Right lobe of liver (tissue), 4 donors: ENCODE measurements around the gene HOPX.

Experiments used
- POLR2A ChIP-seq: fragments of 450-650 bp; IDR thresholded peaks from one replicate; pipeline ENCODE4 v1.6.1; 2017; ENCODE audit warnings: antibody characterized with exemption, mild to moderate bottlenecking
- TF ChIP-seq, protein P1 (sequence below), 4 donors: fragments of 200-600 bp in 3 of 4; fragments of 450-650 bp in 1 of 4; IDR thresholded peaks; one replicate each; pipeline versions ENCODE4 v1.5.1 to v1.8.0; 2016 to 2022; ENCODE audit warnings: antibody characterized with exemption in 4 of 4, mild to moderate bottlenecking in 2 of 4
- donor health status: DM: no; HTN: no; CAD: no.
- donor health status: DM: no; HTN: no; CAD: no.
- donor health status: DM: no; HTN: yes; CAD: no.

DNA sequence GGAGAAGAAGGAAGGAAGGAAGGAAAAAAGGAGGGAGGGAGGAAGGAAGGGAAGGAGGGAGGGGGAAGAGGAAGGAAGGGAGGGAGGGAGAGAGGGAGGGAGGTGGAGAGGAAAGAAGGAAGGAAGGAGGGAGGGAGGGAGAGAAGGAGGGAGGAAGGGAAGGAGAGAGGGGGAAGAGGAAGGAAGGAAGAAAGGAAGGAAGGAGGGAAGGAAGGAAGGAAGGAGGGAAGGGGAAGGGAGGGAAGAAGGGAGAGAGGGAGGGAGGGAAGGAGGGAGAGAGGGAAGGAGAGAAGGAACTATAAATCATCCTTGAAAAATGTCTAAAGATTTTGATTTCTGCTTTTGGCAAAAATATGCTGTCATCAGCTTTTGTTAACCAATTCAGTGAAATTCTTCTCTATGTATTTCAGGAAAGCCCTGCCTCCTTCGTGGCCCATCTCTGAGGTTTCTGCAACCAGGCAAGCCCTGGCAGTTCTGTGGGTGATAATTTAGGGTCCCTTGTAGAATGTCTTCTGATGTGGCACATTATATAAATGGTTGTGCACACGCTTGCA, 7.1 kb upstream of the HOPX start:
- no peak for TF ChIP-seq POLR2A
- TF ChIP-seq, protein P1, sequence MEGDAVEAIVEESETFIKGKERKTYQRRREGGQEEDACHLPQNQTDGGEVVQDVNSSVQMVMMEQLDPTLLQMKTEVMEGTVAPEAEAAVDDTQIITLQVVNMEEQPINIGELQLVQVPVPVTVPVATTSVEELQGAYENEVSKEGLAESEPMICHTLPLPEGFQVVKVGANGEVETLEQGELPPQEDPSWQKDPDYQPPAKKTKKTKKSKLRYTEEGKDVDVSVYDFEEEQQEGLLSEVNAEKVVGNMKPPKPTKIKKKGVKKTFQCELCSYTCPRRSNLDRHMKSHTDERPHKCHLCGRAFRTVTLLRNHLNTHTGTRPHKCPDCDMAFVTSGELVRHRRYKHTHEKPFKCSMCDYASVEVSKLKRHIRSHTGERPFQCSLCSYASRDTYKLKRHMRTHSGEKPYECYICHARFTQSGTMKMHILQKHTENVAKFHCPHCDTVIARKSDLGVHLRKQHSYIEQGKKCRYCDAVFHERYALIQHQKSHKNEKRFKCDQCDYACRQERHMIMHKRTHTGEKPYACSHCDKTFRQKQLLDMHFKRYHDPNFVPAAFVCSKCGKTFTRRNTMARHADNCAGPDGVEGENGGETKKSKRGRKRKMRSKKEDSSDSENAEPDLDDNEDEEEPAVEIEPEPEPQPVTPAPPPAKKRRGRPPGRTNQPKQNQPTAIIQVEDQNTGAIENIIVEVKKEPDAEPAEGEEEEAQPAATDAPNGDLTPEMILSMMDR (IDR thresholded peaks at IDR 0.05), result no peak
